Measurements from ENCODE around the gene POP4. TPM values are rescaled to one million over a fixed set of nuclear protein-coding genes. Genes with fewer than 3 reads are reported as not detected.

The POP4 gene
- total RNA-seq, 1 experiment from 2014 or later, result 75.0 TPM

DNA sequence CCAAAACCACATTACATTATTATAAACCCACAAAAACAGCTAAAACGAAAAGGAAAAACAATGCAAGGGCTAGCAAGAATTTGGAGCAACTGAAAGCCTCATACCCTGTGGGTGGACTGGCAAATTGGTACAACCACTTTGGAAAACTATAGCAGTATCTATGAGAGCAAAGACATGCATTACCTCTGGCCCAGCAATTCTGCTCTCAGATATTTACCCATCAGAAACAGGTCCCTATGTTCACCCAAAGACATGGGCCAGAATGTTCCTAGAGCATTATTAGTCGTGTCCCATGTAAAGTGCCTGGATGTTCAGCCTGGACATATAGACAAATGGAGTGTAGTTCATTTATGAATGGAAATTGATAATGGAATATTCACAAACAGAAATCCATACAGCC, 27.9 kb downstream of the POP4 start:
- CTCF ChIA-PET, result no interaction called here
- no TSS peak for BruUV-seq (replicated peaks)
- H3K27ac Mint-ChIP-seq (ENCODE audit: unreplicated experiment), result no peak overlapping the region

GRCh38 chr19:29634423-29635130, 28.5 kb downstream of the POP4 start:
- H3K4me1 Mint-ChIP-seq (ENCODE audit: low read depth, unreplicated experiment), result no peaks in the 10 kb centered on the region
- TF ChIP-seq CTCF (IDR thresholded peaks at IDR 0.05; ENCODE audit: insufficient read depth in 1 of 2, low read depth in 1 of 2, low read length in 1 of 2, severe bottlenecking in 1 of 2, unreplicated experiment in 1 of 2), result no peak
- H3K36me3 Mint-ChIP-seq (ENCODE audit: insufficient read depth, unreplicated experiment), result no peaks in the 10 kb centered on the region
- Histone ChIP-seq H3K4me3 (ENCODE audit: low read depth, low read length) (no peak overlapping the region), H3K9me3 (no peaks in the 10 kb centered on the region), H3K4me1 (no peaks in the 10 kb centered on the region), H3K36me3 (ENCODE audit: control insufficient read depth, insufficient read depth, low read length) (no peaks in the 10 kb centered on the region), H3K27me3 (replicated peaks; ENCODE audit: control insufficient read depth, insufficient read depth, low read length) (no peaks in the 10 kb centered on the region)
- intact Hi-C loops (cut with micrococcal nuclease; ENCODE audit: unreplicated experiment), result no loop called here
- ChIA-PET CTCF (no interaction called here), POLR2A (no interaction called here)
- no peak for DNase-seq
- no TSS peak for BruUV-seq (replicated peaks)
- H3K27me3 Mint-ChIP-seq (ENCODE audit: insufficient read depth, unreplicated experiment), result peaks cover 2% of the 10 kb centered on the region
- no peak overlapping the region for H3K4me3 Mint-ChIP-seq (ENCODE audit: unreplicated experiment)
- H3K9me3 Mint-ChIP-seq (ENCODE audit: unreplicated experiment), result no peaks in the 10 kb centered on the region
- H3K27ac Mint-ChIP-seq (ENCODE audit: unreplicated experiment), result no peak overlapping the region

More for the DNA sequence above, 27.9 kb downstream of the POP4 start:
- Mint-ChIP-seq H3K9me3 (ENCODE audit: unreplicated experiment) (no peaks in the 10 kb centered on the region), H3K4me1 (ENCODE audit: low read depth, unreplicated experiment) (no peaks in the 10 kb centered on the region), H3K27me3 (ENCODE audit: insufficient read depth, unreplicated experiment) (peaks cover 2% of the 10 kb centered on the region), H3K4me3 (ENCODE audit: unreplicated experiment) (no peak overlapping the region), H3K36me3 (ENCODE audit: insufficient read depth, unreplicated experiment) (no peaks in the 10 kb centered on the region)
- Histone ChIP-seq H3K4me3 (ENCODE audit: low read depth, low read length) (no peak overlapping the region), H3K4me1 (no peaks in the 10 kb centered on the region), H3K9me3 (no peaks in the 10 kb centered on the region), H3K27me3 (replicated peaks; ENCODE audit: control insufficient read depth, insufficient read depth, low read length) (no peaks in the 10 kb centered on the region), H3K36me3 (ENCODE audit: control insufficient read depth, insufficient read depth, low read length) (no peaks in the 10 kb centered on the region)
- no peak for DNase-seq
- POLR2A ChIA-PET, result no interaction called here
- intact Hi-C loops (cut with micrococcal nuclease; ENCODE audit: unreplicated experiment), result no loop called here
- no peak for TF ChIP-seq CTCF (IDR thresholded peaks at IDR 0.05; ENCODE audit: insufficient read depth in 1 of 2, low read depth in 1 of 2, low read length in 1 of 2, severe bottlenecking in 1 of 2, unreplicated experiment in 1 of 2)

- H3K36me3 ChIP-seq (ENCODE audit: control insufficient read depth, insufficient read depth, low read length), result no peaks in the 10 kb centered on the region
- no peak overlapping the region for H3K4me3 ChIP-seq (ENCODE audit: low read depth, low read length)
- no peaks in the 10 kb centered on the region for H3K4me1 Mint-ChIP-seq (ENCODE audit: low read depth, unreplicated experiment)
- ChIA-PET POLR2A (no interaction called here), CTCF (no interaction called here)
- no peaks in the 10 kb centered on the region for H3K9me3 Mint-ChIP-seq (ENCODE audit: unreplicated experiment)
- H3K27me3 ChIP-seq (replicated peaks; ENCODE audit: control insufficient read depth, insufficient read depth, low read length), result no peaks in the 10 kb centered on the region
- H3K27me3 Mint-ChIP-seq (ENCODE audit: insufficient read depth, unreplicated experiment), result peaks cover 2% of the 10 kb centered on the region
- no peaks in the 10 kb centered on the region for H3K9me3 ChIP-seq
- H3K36me3 Mint-ChIP-seq (ENCODE audit: insufficient read depth, unreplicated experiment), result no peaks in the 10 kb centered on the region
- no TSS peak for BruUV-seq (replicated peaks)
- intact Hi-C loops (cut with micrococcal nuclease; ENCODE audit: unreplicated experiment), result no loop called here
- H3K27ac Mint-ChIP-seq (ENCODE audit: unreplicated experiment), result no peak overlapping the region
- H3K4me1 ChIP-seq, result no peaks in the 10 kb centered on the region
- no peak for TF ChIP-seq CTCF (IDR thresholded peaks at IDR 0.05; ENCODE audit: insufficient read depth in 1 of 2, low read depth in 1 of 2, low read length in 1 of 2, severe bottlenecking in 1 of 2, unreplicated experiment in 1 of 2)
- no peak for DNase-seq
- no peak overlapping the region for H3K4me3 Mint-ChIP-seq (ENCODE audit: unreplicated experiment)
These were observed 29.9 kb downstream of the POP4 start for GRCh38 chr19:29635963-29636362.
